GM21526 (cell line): ENCODE results near the gene GALNT6.

ENCODE experiments used
- ATAC-seq: cut with Tn5 transposase; IDR thresholded peaks from one replicate; pipeline ENCODE4 v1.9.1; 2021; ENCODE audit warnings: moderate library complexity; ENCODE audit not compliant: unreplicated experiment, low FRiP score

Gene GALNT6

GRCh38 chr12:51406290-51406689, 15.1 kb upstream of the GALNT6 start:
- no peak for ATAC-seq

GRCh38 chr12:51405801-51406207, 14.6 kb upstream of the GALNT6 start:
- ATAC-seq: no peak

GRCh38 chr12:51404627-51405026, 13.4 kb upstream of the GALNT6 start:
- ATAC-seq: no peak

GRCh38 chr12:51403681-51404136, 12.5 kb upstream of the GALNT6 start:
- ATAC-seq: no peak

- no peak for ATAC-seq
Observed at GRCh38 chr12:51403159-51403558, 12.0 kb upstream of the GALNT6 start.

GRCh38 chr12:51401900-51402299, 10.7 kb upstream of the GALNT6 start:
- ATAC-seq: no peak

- ATAC-seq: no peak
Observed at GRCh38 chr12:51401486-51401885, 10.3 kb upstream of the GALNT6 start.

- no peak for ATAC-seq
Observed at GRCh38 chr12:51401020-51401419, 9.8 kb upstream of the GALNT6 start.

GRCh38 chr12:51399891-51400290, 8.7 kb upstream of the GALNT6 start:
- ATAC-seq: no peak

GRCh38 chr12:51397670-51398069, 6.5 kb upstream of the GALNT6 start:
- ATAC-seq: no peak

GRCh38 chr12:51395283-51396230, 4.4 kb upstream of the GALNT6 start:
- ATAC-seq: no peak

- no peak for ATAC-seq
Observed at GRCh38 chr12:51393676-51394545, 2.7 kb upstream of the GALNT6 start.

- peak; percentile 34 for ATAC-seq
Observed at GRCh38 chr12:51392556-51393237, 1.5 kb upstream of the GALNT6 start.

GRCh38 chr12:51390891-51391282, 319 bp downstream of the GALNT6 start:
- no peak for ATAC-seq

- ATAC-seq: no peak
Observed at GRCh38 chr12:51390457-51390856, 749 bp downstream of the GALNT6 start.

- no peak for ATAC-seq
Observed at GRCh38 chr12:51389302-51389999, 1.8 kb downstream of the GALNT6 start.

- no peak for ATAC-seq
Observed at GRCh38 chr12:51388846-51389245, 2.4 kb downstream of the GALNT6 start.

- no peak for ATAC-seq
Observed at GRCh38 chr12:51388069-51388799, 3.0 kb downstream of the GALNT6 start.

GRCh38 chr12:51386351-51386750, 4.9 kb downstream of the GALNT6 start:
- no peak for ATAC-seq
